Kidney (tissue), 14 donors: ENCODE data around the gene KDM6A. TPM values are rescaled to one million over a fixed set of nuclear protein-coding genes. Genes with fewer than 3 reads are reported as not detected.

Experiments
- DNase-seq, 5 donors: peaks; one replicate each; pipeline ENCODE4 v3.0.0-alpha.2; 2013 to 2020
- FAIRE-seq: peaks from 2 replicates; lab custom pipeline; 2012; peaks lifted over from hg19 to GRCh38; lab: Jason Lieb, UNC
- H3K27ac ChIP-seq, 2 donors: one replicate each; pipeline ENCODE4 v1.7.0; 2013; ENCODE audit warnings: low read depth in 2 of 2, low read length in 2 of 2, inconsistent platforms in 1 of 2
- H3K27me3 ChIP-seq: one replicate; pipeline ENCODE4 v1.7.1; 2013; ENCODE audit warnings: low read length, inconsistent platforms; ENCODE audit not compliant: control insufficient read depth, insufficient read depth
- H3K36me3 ChIP-seq, 3 donors: one replicate each; pipeline versions ENCODE4 v1.7.0 to v1.7.1; 2013; ENCODE audit warnings: low read length in 3 of 3, control low read depth in 1 of 3, inconsistent platforms in 1 of 3; ENCODE audit not compliant: insufficient read depth in 3 of 3, control insufficient read depth in 2 of 3
- H3K4me1 ChIP-seq, 3 donors: one replicate each; pipeline versions ENCODE4 v1.7.0 to v1.7.1; 2013; ENCODE audit warnings: low read length in 3 of 3, inconsistent platforms in 1 of 3, low read depth in 1 of 3; ENCODE audit not compliant: control insufficient read depth in 2 of 3, insufficient read depth in 2 of 3
- H3K4me3 ChIP-seq, 3 donors: one replicate each; pipeline versions ENCODE4 v1.7.0 to v1.8.1; 2013; ENCODE audit warnings: low read length in 3 of 3, control low read depth in 1 of 3, inconsistent platforms in 1 of 3
- H3K9ac ChIP-seq, 3 donors: one replicate each; pipeline versions ENCODE4 v1.7.0 to v1.7.1; 2013; ENCODE audit warnings: low read length in 3 of 3, control low read depth in 1 of 3, inconsistent platforms in 1 of 3
- H3K9me3 ChIP-seq, 3 donors: one replicate each; pipeline versions ENCODE4 v1.7.0 to v1.7.1; 2013; ENCODE audit warnings: low read length in 3 of 3, control low read depth in 1 of 3, inconsistent platforms in 1 of 3; ENCODE audit not compliant: control insufficient read depth in 2 of 3, insufficient read depth in 1 of 3
- CTCF ChIP-seq: IDR thresholded peaks from 3 replicates; pipeline ENCODE4 v1.5.1; 2012; ENCODE audit warnings: mild to moderate bottlenecking, moderate library complexity, borderline replicate concordance; ENCODE audit not compliant: insufficient read depth; ENCODE audit errors: extremely low read depth
- intact Hi-C: fragments of 100-400 bp; cut with DNase I; formaldehyde crosslinking; loops from one replicate; pipeline ENCODE4 v1.11.1; 2022
- polyA plus RNA-seq: library from polyadenylated mRNA; stranded (reverse); fragments of 350-450 nt; fragmentation: Illumina TruSeq; extraction: RNeasy Lipid Tissue Mini Kit (QIAGEN cat#74804); gene quantifications from one replicate; pipeline ENCODE4 v1.2.3, GENCODE V29; 2014; ENCODE audit warnings: low read depth, low replicate concordance; ENCODE audit not compliant: insufficient read depth
- total RNA-seq: library from RNA; stranded (reverse); fragmentation: NEBNext Ultra II Directional; extraction: Animal tissue kit (Norgen Biotek cat#: 25700); gene quantifications from one replicate; pipeline ENCODE4 v1.2.1, GENCODE V29; 2021
- donor health status: control.
- donor health status: control.
- donor health status: control.
- donor health status: control.
- donor health status: control.
- donor health status: DM: yes; HTN: yes; CAD: no.
- donor health status: Normal renal cell carcinoma (clear cell type).

The KDM6A gene
- total and polyA plus RNA-seq, 2 donors from 2014 or later = 7.7 to 40.8 TPM

DNA sequence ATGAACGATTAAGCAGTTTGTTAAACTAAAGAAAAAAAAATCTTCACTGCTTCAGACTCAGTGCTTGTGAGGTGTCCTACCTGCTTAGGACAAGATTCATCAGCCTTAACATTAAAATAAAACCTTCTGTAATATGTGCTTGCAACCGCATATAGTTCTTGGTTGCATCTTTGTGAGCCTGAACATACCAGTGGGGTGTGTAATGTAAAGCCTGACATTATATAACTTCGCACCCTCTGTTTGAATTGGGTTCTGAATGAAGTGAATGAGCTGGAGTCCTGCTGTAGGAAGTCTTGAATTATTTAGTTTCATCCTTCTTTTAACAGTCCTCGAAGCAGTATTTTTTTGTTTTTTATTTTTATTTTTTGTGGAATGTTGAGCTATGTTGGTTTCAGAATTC is 3.1 kb downstream of the KDM6A start:
- Histone ChIP-seq H3K9ac (no peak overlapping the region), H3K9me3 (no peaks in the 10 kb centered on the region), H3K4me3 (peak overlapping the region; percentile 38 to 96 (median 82)), H3K4me1 (peaks cover 0 to 12% (median 2%) of the 10 kb centered on the region in 3 donors), H3K27ac (no peak overlapping the region), H3K27me3 (no peaks in the 10 kb centered on the region), H3K36me3 (peaks cover 0 to 3% (median 0%) of the 10 kb centered on the region in 3 donors)
- no peak for FAIRE-seq
- peak in 1 of 5 donors; percentile 13 for DNase-seq
- intact Hi-C loops = no loop called here
- no peak for TF ChIP-seq CTCF

DNA sequence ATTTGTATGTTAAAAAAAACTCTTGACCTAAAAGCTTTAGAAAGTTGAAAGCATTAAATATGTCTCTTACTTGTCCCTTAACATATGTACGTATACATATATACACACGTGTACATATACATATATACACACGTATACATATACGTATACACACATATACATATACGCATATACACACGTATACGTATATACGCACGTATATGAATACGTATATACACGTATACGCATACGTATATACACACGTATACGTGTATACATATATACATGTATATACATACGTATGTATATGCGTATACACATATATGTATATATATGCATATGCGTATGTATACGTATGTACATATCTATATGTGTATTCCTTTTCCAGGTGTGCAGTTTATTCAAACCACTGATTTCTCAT is 3.8 kb downstream of the KDM6A start:
- Histone ChIP-seq H3K4me3 (no peak overlapping the region), H3K9me3 (no peaks in the 10 kb centered on the region), H3K9ac (no peak overlapping the region), H3K4me1 (peaks cover 0 to 12% (median 2%) of the 10 kb centered on the region in 3 donors), H3K27ac (no peak overlapping the region), H3K36me3 (peaks cover 0 to 3% (median 0%) of the 10 kb centered on the region in 3 donors), H3K27me3 (no peaks in the 10 kb centered on the region)
- TF ChIP-seq CTCF = no peak
- intact Hi-C loops = no loop called here
- DNase-seq (no peak), FAIRE-seq (peak; percentile 95)

DNA sequence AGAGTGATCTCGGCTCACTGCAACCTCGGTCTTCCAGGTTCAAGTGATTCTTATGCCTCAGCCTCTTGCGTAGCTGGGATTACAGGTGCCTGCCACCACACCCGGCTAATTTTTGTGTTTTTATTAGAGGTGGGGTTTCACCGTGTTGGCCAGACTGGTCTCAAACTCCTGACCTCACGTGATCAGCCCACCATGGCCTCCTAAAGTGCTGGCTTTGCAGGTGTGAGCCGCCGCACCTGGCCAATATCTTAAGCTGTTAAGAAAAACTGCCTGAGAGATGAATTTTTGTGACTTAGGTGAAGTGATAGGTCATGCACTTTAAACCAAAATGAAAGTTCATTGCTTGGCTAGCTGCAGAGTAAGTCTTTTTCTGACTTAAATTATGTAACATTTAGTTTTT is 5.8 kb downstream of the KDM6A start:
- H3K4me1 ChIP-seq = peaks cover 0 to 12% (median 2%) of the 10 kb centered on the region in 3 donors
- peaks cover 0 to 3% (median 0%) of the 10 kb centered on the region in 3 donors for H3K36me3 ChIP-seq
- no peaks in the 10 kb centered on the region for H3K9me3 ChIP-seq
- H3K9ac ChIP-seq = no peak overlapping the region
- DNase-seq = no peak
- no peak for TF ChIP-seq CTCF
- H3K27ac ChIP-seq = no peak overlapping the region
- peak; percentile 3 for FAIRE-seq
- intact Hi-C loops = no loop called here
- no peaks in the 10 kb centered on the region for H3K27me3 ChIP-seq
- no peak overlapping the region for H3K4me3 ChIP-seq

- no peaks in the 10 kb centered on the region for H3K27me3 ChIP-seq
- intact Hi-C loops = no loop called here
- no peak overlapping the region for H3K4me3 ChIP-seq
- DNase-seq (no peak), FAIRE-seq (no peak)
- no peak overlapping the region for H3K9ac ChIP-seq
- TF ChIP-seq CTCF = no peak
- H3K9me3 ChIP-seq = no peaks in the 10 kb centered on the region
- H3K36me3 ChIP-seq = peaks cover 0 to 3% (median 0%) of the 10 kb centered on the region in 3 donors
- peaks cover 0 to 8% (median 0%) of the 10 kb centered on the region in 3 donors for H3K4me1 ChIP-seq
- H3K27ac ChIP-seq = no peak overlapping the region
Measured at GRCh38 chrX:44881549-44881948, 8.6 kb downstream of the KDM6A start.
